Right ventricle myocardium superior (tissue), 1 donor: ENCODE data around the gene KCNS3. TPM values are rescaled to one million over a fixed set of nuclear protein-coding genes. Genes with fewer than 3 reads are reported as not detected.
"Not testable (repeated sequence)": the region's sequence is repeated elsewhere in the genome, so short reads cannot be mapped to it uniquely, and the experiment has no call there.

Source experiments
- ATAC-seq: fragments of 200-7000 bp; cut with Tn5 transposase; one replicate; pipeline ENCODE4 v1.9.1; 2020; ENCODE audit warnings: mild to moderate bottlenecking; ENCODE audit not compliant: poor library complexity
- DNase-seq: peaks from one replicate; pipeline ENCODE4 v3.0.0-alpha.2; 2020
- intact Hi-C: fragments of 100-400 bp; cut with DNase I; formaldehyde crosslinking; loops from one replicate; pipeline ENCODE4 v1.11.2; 2022
- total RNA-seq: library from RNA; stranded (reverse); fragmentation: NEBNext Ultra II Directional; extraction: Animal tissue kit (Norgen Biotek cat#: 25700); gene quantifications from one replicate; pipeline ENCODE4 v1.2.1, GENCODE V29; 2021
- donor health status: DM: no; HTN: yes; CAD: no; lungs with severe emphysema.

The KCNS3 gene
- total RNA-seq, 1 donor from 2014 or later: 4.2 TPM

- no peak for DNase-seq
- ATAC-seq: no peak
- intact Hi-C loops: no loop called here
Measured at GRCh38 chr2:17930773-17931172, 52.3 kb downstream of the KCNS3 start.

GRCh38 chr2:17933256-17933655 lies 54.8 kb downstream of the KCNS3 start:
- intact Hi-C loops: no loop called here
- DNase-seq (no peak), ATAC-seq (no peak)

DNA sequence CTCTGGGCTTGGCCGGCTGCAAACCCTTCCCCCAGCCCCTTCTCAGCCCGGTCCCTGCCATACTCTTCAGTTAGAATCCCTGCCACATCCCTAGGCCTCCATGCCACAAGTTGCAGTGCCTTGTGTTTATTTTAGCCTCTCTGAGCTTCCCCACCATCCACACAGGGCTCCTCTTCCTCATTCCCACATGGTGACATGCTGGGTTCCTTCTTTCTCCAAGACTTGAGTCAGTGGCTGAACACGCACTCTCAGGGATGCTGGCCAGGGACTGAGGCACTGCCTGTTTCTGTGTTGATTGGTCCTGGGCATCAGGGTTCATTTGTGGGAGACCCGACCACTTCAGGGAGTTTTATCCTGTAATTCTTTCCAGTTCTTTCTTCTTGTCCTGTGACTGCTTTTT lies 56.3 kb downstream of the KCNS3 start:
- DNase-seq: no peak
- intact Hi-C loops: no loop called here
- ATAC-seq: no peak

DNA sequence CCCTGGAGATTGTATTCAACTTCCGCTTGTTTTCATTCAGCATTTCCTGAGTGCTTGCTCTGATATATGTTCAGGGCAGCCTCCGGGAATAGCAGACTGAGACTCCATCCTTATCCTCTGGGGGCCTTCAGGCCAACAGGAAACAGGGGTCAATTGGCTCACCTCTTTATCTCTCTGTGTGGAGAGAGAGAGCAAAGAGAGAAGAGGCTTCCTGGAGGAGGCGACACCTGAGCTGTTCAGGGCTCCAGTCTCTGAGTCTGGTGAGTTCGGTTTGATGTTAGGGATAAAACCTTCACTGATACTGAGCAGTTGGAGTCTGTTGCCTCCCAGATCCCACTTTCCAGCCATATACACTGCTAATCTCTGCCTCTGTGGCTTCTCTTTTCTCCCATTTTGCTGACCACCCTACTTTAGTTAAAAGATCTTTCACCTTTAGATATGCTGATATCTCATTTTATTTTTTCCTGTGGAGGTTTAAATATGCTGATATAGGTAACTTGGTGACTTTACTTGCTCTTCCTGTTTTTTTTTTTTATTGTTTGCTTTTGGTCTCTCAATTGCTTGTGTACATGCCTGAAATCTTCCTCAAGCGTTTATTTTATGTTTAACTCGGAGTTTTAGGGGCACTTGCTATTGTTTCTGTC lies 56.9 kb downstream of the KCNS3 start:
- DNase-seq (no peak), ATAC-seq (no peak)
- intact Hi-C loops: no loop called here

GRCh38 chr2:17936599-17936998 lies 58.1 kb downstream of the KCNS3 start:
- ATAC-seq (no peak), DNase-seq (no peak)
- intact Hi-C loops: no loop called here

DNA sequence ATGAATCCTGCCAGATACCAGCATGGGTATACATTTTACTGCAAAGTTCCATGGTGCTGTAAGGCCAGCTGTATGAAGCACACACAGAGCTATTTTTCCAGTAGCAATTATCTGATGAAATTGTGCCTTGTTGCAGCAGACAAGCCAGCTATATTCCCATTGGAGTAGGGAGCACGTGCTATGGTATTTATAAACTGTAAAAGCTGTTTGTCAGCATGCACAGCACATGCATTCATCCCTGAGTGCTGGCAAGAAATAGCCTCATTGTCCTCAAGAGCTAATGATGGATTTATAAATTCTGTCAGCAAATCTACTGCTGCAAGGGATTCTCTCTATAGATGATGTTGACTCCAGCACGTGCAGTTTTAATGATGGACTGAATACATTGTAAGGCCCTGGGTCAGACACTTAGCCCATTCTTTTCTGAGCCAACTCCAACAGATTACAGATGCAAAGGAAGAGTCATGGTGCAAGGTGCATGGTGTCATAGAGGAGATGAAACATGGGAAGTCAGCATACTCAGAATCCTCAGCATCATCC lies 61.7 kb downstream of the KCNS3 start:
- DNase-seq (no peak), ATAC-seq (no peak)
- intact Hi-C loops: no loop called here

- ATAC-seq: no peak
- no peak for DNase-seq
- intact Hi-C loops: no loop called here
Measured at GRCh38 chr2:17943444-17943843, 65.0 kb downstream of the KCNS3 start.

DNA sequence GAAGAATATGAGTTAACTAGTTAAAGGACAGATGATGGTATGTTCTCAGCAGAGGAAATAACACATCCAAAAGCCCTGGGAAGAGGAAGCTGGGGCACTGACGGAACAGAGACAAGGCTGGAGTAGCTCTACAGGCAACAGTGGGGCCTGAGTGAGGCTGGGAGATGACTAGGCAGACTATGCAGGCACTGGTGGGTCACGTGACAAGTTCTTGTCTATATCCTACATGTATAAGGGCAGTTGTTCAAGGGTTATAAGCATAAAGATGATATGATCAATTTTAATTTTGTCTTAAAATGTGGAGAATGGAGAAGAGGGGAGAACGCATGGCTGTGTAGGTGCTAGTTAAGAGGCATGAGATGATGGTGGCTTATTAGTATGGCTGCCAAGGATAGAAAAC lies 68.6 kb downstream of the KCNS3 start:
- intact Hi-C loops: no loop called here
- no peak for DNase-seq
- ATAC-seq: no peak

GRCh38 chr2:17950006-17950405 lies 71.5 kb downstream of the KCNS3 start:
- DNase-seq: no peak
- no peak for ATAC-seq
- intact Hi-C loops: no loop called here

GRCh38 chr2:17951563-17951962 lies 73.1 kb downstream of the KCNS3 start:
- DNase-seq: no peak
- intact Hi-C loops: no loop called here
- no peak for ATAC-seq

- DNase-seq (no peak), ATAC-seq (no peak)
- intact Hi-C loops: no loop called here
Measured at GRCh38 chr2:17958466-17959092, 80.1 kb downstream of the KCNS3 start.

- no peak for DNase-seq
- intact Hi-C loops: no loop called here
- ATAC-seq: no peak
Measured at GRCh38 chr2:17959356-17959755, 80.9 kb downstream of the KCNS3 start.

DNA sequence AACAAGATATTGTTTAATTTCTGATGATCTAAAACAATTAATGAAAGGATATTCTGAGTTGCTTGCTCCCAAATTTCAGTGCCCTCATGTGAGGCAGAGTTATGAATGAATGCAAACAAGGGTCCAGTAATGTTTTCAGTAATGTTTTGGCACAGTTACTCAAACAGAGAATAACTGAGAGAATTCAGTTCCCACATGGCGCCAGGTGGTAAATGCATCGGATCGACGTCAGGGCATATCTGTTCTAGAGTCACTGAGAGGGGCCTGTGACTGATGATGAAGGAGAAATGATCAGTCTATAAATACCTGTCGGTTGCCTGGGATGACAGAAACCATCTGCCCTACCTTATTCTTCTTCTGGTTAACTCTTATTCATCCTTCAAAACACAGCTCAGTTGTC lies 81.4 kb downstream of the KCNS3 start:
- DNase-seq: no peak
- intact Hi-C loops: no loop called here
- ATAC-seq: no peak

DNA sequence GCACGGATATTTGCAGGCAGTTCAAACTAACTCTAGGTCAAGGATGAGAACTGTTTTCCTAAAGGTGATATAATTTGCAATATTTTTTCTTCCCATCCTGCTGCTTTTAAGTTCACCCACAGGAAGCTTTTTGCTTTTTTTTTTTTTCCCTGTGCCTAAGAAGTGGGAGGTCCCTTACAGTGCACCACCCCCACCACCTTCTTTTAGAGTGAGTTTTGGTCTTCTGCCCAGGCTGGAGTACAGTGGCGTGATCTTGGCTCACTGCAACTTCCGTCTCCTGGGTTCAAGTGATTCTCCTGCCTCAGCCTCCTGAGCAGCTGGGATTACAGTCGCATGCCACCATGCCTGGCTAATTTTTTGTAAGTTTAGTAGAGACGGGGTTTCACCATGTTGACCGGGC lies 82.5 kb downstream of the KCNS3 start:
- intact Hi-C loops: no loop called here
- no peak for ATAC-seq
- DNase-seq: no peak

DNA sequence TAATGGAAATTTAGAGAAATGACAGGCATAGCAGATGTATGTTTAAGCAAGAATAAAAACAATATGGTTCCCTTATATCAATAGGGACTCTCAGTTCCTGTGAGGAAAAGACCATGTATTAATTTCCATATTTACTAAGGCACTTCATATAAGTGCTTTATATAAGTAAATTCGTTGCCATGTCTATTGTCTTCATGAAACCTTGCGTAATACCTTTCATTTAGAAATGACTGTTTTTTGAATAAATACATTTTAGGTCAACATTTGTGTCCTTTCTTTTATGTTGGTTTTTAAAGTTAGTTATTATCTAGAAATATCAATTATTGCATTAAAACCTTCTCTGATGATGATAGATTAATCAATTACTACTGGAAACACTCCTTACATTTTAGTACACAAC lies 83.3 kb downstream of the KCNS3 start:
- DNase-seq: no peak
- ATAC-seq: no peak
- intact Hi-C loops: no loop called here

DNA sequence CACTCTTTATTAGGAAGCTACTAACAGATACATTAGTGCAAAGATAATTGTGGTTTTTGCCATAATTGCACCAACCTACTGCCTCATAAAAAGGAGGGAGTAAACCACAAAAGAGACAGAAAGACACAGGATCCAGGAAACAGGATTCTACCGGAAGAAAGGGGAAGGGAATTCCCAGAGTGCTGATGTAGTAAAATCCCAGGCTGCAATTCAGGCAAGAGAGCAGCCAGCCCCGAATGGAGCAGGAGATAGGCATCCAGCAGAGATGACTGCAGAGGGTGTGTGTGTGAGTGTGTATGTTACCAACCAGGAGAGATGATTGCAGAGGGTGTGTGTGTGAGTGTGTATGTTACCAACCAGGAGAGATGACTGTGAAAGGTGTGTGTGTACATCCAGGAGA lies 84.4 kb downstream of the KCNS3 start:
- intact Hi-C loops: no loop called here
- ATAC-seq (no peak), DNase-seq (no peak)

DNA sequence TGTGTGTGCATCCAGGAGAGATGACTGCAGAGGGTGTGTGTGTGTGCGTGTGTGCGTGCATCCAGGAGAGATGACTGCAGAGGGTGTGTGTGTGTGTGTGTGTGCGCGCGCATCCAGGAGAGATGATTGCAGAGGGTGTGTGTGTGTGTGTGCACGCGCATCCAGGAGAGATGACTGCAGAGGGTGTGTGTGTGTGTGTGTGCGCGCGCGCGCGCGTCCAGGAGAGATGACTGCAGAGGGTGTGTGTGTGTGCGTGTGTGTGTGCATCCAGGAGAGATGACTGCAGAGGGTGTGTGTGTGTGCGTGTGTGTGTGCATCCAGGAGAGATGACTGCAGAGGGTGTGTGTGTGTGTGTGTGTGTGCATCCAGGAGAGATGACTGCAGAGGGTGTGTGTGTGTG lies 85.1 kb downstream of the KCNS3 start:
- intact Hi-C loops, DNase-seq, ATAC-seq: not testable (repeated sequence)

- ATAC-seq: no peak
- DNase-seq: no peak
- intact Hi-C loops: no loop called here
Measured at GRCh38 chr2:17965196-17965595, 86.7 kb downstream of the KCNS3 start.

GRCh38 chr2:17966798-17967197 lies 88.3 kb downstream of the KCNS3 start:
- intact Hi-C loops: no loop called here
- no peak for ATAC-seq
- DNase-seq: no peak

DNA sequence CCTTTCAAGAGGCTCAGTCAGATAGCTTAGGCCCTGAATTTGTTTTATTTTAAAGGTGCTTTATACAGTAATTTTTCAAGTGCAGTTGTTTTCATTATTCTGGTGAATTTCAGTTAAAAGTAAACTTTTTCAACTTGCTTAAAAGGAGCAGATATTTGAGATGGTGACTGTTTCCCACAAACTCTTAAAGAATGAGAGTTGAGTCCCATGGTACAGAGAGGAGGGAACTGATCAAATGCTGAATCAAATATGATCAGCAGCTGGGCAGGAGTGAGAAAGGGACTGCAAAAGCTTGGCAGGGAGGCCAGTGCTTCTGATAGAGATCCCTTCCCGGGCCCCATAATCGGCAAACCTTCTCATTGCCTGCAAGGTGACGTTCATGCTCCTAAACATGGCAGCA lies 91.2 kb downstream of the KCNS3 start:
- intact Hi-C loops: no loop called here
- DNase-seq (no peak), ATAC-seq (no peak)
